NCI-H2081 treated with DMSO at 0.1 percent for 48 hours (cell line): Measurements from ENCODE around the gene GBA2.

Source experiments
- DNase-seq: peaks from one replicate; lab custom pipeline; 2025; lab: John Stamatoyannopoulos, UW

Gene GBA2

GRCh38 chr9:35748858-35749514 is at the start of gene GBA2, which contains the start of gene RGP1:
Gene GBA2 (minus strand): TSS chr9:35749228. CDS start chr9:35748704, 524 bp downstream.
Gene RGP1 (plus strand): TSS chr9:35749287. CDS start chr9:35749756, 469 bp downstream.
- DNase-seq = no peak

GRCh38 chr9:35797311-35798109 is 48.5 kb upstream of the GBA2 start:
- no peak for DNase-seq

- DNase-seq = no peak
Measured at GRCh38 chr9:35795695-35796094, 46.7 kb upstream of the GBA2 start.

GRCh38 chr9:35793461-35793860 is 44.4 kb upstream of the GBA2 start:
- no peak for DNase-seq

GRCh38 chr9:35792826-35793225 is 43.8 kb upstream of the GBA2 start:
- no peak for DNase-seq

- DNase-seq = no peak
Measured at GRCh38 chr9:35792024-35792813, 43.2 kb upstream of the GBA2 start.

- no peak for DNase-seq
Measured at GRCh38 chr9:35791297-35791921, 42.4 kb upstream of the GBA2 start, which contains the start of gene NPR2. Gene NPR2 (plus strand): TSS chr9:35791591. CDS start chr9:35792409, 818 bp downstream.

- DNase-seq = peak; percentile 25
Measured at GRCh38 chr9:35790385-35791296, 41.6 kb upstream of the GBA2 start.

- no peak for DNase-seq
Measured at GRCh38 chr9:35790025-35790384, 41.0 kb upstream of the GBA2 start.

- no peak for DNase-seq
Measured at GRCh38 chr9:35789541-35789940, 40.5 kb upstream of the GBA2 start.

- DNase-seq = no peak
Measured at GRCh38 chr9:35783418-35783817, 34.4 kb upstream of the GBA2 start.

GRCh38 chr9:35781066-35781465 is 32.0 kb upstream of the GBA2 start:
- no peak for DNase-seq

- no peak for DNase-seq
Measured at GRCh38 chr9:35778496-35778895, 29.5 kb upstream of the GBA2 start.

- DNase-seq = peak; percentile 53
Measured at GRCh38 chr9:35776018-35776417, 27.0 kb upstream of the GBA2 start.

GRCh38 chr9:35774907-35775635 is 26.0 kb upstream of the GBA2 start:
- no peak for DNase-seq

- no peak for DNase-seq
Measured at GRCh38 chr9:35771943-35772342, 22.9 kb upstream of the GBA2 start.

- DNase-seq = peak; percentile 93
Measured at GRCh38 chr9:35771534-35771933, 22.5 kb upstream of the GBA2 start.

GRCh38 chr9:35771075-35771433 is 22.0 kb upstream of the GBA2 start:
- DNase-seq = no peak

GRCh38 chr9:35769763-35770162 is 20.7 kb upstream of the GBA2 start:
- DNase-seq = no peak

- no peak for DNase-seq
Measured at GRCh38 chr9:35767458-35767857, 18.4 kb upstream of the GBA2 start.
